K562 (cell line): ENCODE measurements around the gene PIKFYVE. TPM values are rescaled to one million over a fixed set of nuclear protein-coding genes. Genes with fewer than 3 reads are reported as not detected.
A peak's percentile ranks its signal among the peaks of the same experiment; 100 is the strongest.

Experiments used
- AFF1 ChIP-seq, 2 experiments: fragments of 450-650 bp; IDR thresholded peaks; 2 replicates each; pipeline ENCODE4 v1.6.1; 2018; ENCODE audit warnings: mild to moderate bottlenecking in 2 of 2, low read depth in 1 of 2; ENCODE audit not compliant: partially characterized antibody in 2 of 2
- ARID3B ChIP-seq: fragments of 250-450 bp; sonication (Bioruptor Pico); IDR thresholded peaks from 2 replicates; pipeline ENCODE4 v1.4.0; 2020; ENCODE audit warnings: borderline replicate concordance
- CREB5 ChIP-seq: fragments of 250-450 bp; sonication (Bioruptor Pico); IDR thresholded peaks from 2 replicates; pipeline ENCODE4 v1.5.0; 2020; ENCODE audit warnings: mild to moderate bottlenecking
- GABPB2 ChIP-seq: fragments of 250-450 bp; sonication (Bioruptor Pico); conservative IDR thresholded peaks from 2 replicates; pipeline ENCODE4 v1.5.1; 2021; ENCODE audit warnings: mild to moderate bottlenecking
- GTF3C2 ChIP-seq: IDR thresholded peaks from 3 replicates; pipeline ENCODE4 v1.6.1; 2011; ENCODE audit warnings: borderline replicate concordance, mild to moderate bottlenecking, moderate library complexity; ENCODE audit not compliant: insufficient read length; ENCODE audit errors: extremely low read depth
- HMGN3 ChIP-seq: IDR thresholded peaks from 2 replicates; pipeline ENCODE4 v1.6.1; 2011; ENCODE audit warnings: borderline replicate concordance, low read depth, mild to moderate bottlenecking, mixed read lengths, low read length; ENCODE audit not compliant: insufficient read length; ENCODE audit errors: extremely low read depth
- KAT2B ChIP-seq: IDR thresholded peaks from one replicate; pipeline ENCODE4 v1.6.1; 2012; ENCODE audit warnings: low read depth, mild to moderate bottlenecking, control low read depth, inconsistent platforms, low read length, moderate library complexity
- MTA2 ChIP-seq: fragments of 450-650 bp; IDR thresholded peaks from 2 replicates; pipeline ENCODE4 v1.6.1; 2016; ENCODE audit warnings: low read depth
- NCOA1 ChIP-seq: fragments of 450-650 bp; IDR thresholded peaks from 2 replicates; pipeline ENCODE4 v1.6.1; 2016; ENCODE audit warnings: low read depth
- NCOA4 ChIP-seq: fragments of 450-650 bp; IDR thresholded peaks from 2 replicates; pipeline ENCODE4 v1.6.1; 2018; ENCODE audit warnings: mild to moderate bottlenecking; ENCODE audit not compliant: partially characterized antibody
- NFIC ChIP-seq: fragments of 450-650 bp; IDR thresholded peaks from 2 replicates; pipeline ENCODE4 v1.6.1; 2017; ENCODE audit warnings: mild to moderate bottlenecking, inconsistent platforms
- NR4A1 ChIP-seq, 2 experiments: fragments of 250-450 bp in 1 of 2; fragments of 450-650 bp in 1 of 2; sonication (Bioruptor Pico) in 1 of 2; IDR thresholded peaks; 2 replicates each; pipeline versions ENCODE4 v1.4.0 to v1.6.1; 2016 to 2020; ENCODE audit warnings: mild to moderate bottlenecking in 2 of 2, missing compliant biosample characterization in 1 of 2, missing genetic modification characterization in 1 of 2, moderate library complexity in 1 of 2
- SMARCA5 ChIP-seq: fragments of 450-650 bp; IDR thresholded peaks from 2 replicates; pipeline ENCODE4 v1.6.1; 2016
- SREBF2 ChIP-seq: sonication (generic); formaldehyde crosslinking; IDR thresholded peaks from 2 replicates; pipeline ENCODE4 v1.4.0; 2020; ENCODE audit warnings: mild to moderate bottlenecking, missing genetic modification reagents
- TAF1 ChIP-seq: IDR thresholded peaks from 2 replicates; pipeline ENCODE4 v1.6.1; 2011; ENCODE audit warnings: mild to moderate bottlenecking, low read length, moderate library complexity; ENCODE audit not compliant: insufficient read depth, control insufficient read depth, severe bottlenecking; ENCODE audit errors: extremely low read depth
- TEAD2 ChIP-seq: fragments of 450-650 bp; IDR thresholded peaks from 2 replicates; pipeline ENCODE4 v1.6.1; 2016; ENCODE audit warnings: missing genetic modification characterization, control low read depth, missing compliant biosample characterization
- ZNF717 ChIP-seq: fragments of 250-450 bp; sonication (Bioruptor Pico); IDR thresholded peaks from 2 replicates; pipeline ENCODE4 v1.5.0; 2021
- ZNF780A ChIP-seq: fragments of 250-450 bp; sonication (Bioruptor Pico); IDR thresholded peaks from 2 replicates; pipeline ENCODE4 v1.5.0; 2021; ENCODE audit warnings: mild to moderate bottlenecking
- polyA plus RNA-seq, 8 experiments: library from polyadenylated mRNA; depleted of rRNA in 4 of 8; stranded (reverse) in 5 of 8; unstranded in 3 of 8; fragments of >200 nt; fragmentation: Nextera tagmentation in 2 of 8; fragmentation: Illumina TruSeq in 1 of 8; extraction: Ambion mirVana in 2 of 8; extraction: Trizol in 1 of 8; gene quantifications; 2 replicates each; pipeline versions ENCODE4 v1.2.1 to v1.2.3, GENCODE V29; 2011 to 2014; ENCODE audit warnings: inconsistent platforms in 1 of 8, missing spikeins in 1 of 8
- total RNA-seq, 7 experiments: library from RNA; depleted of rRNA in 6 of 7; stranded (reverse); fragments of >200 nt in 6 of 7; fragmentation: Illumina TruSeq in 2 of 7; extraction: Trizol in 2 of 7; gene quantifications; 2 replicates each; pipeline versions ENCODE4 v1.2.1 to v1.2.3, GENCODE V29; 2011 to 2021; ENCODE audit warnings: low replicate concordance in 1 of 7

The PIKFYVE gene
- total and polyA plus RNA-seq, 9 of the 15 experiments (the other 6 are each of a cell fraction or from before 2014, with no cell fraction given) = 3.6 to 25.6 (median 16.7) TPM

- no peak for TF ChIP-seq KAT2B
- no peak for TF ChIP-seq TEAD2 (tag)
- TF ChIP-seq MTA2 = no peak
- no peak for TF ChIP-seq NFIC
- no peak for TF ChIP-seq AFF1 (IDR thresholded peaks at IDR 0.05; ENCODE audit: low read depth in 1 of 2, partially characterized antibody in 2 of 2)
- TF ChIP-seq ZNF780A = no peak
- no peak for TF ChIP-seq NCOA1
- no peak for TF ChIP-seq GABPB2 (CRISPR knock-in tag)
- TF ChIP-seq SREBF2 = no peak
- TF ChIP-seq SMARCA5 = no peak
- TF ChIP-seq CREB5 (CRISPR knock-in tag) = no peak
- TF ChIP-seq TAF1 = peak; percentile 60
- peak; percentile 77 for TF ChIP-seq HMGN3
- no peak for TF ChIP-seq ARID3B
- TF ChIP-seq GTF3C2 = no peak
- no peak for TF ChIP-seq NR4A1 (CRISPR knock-in tag; IDR thresholded peaks at IDR 0.05)
- TF ChIP-seq NR4A1 (tag; IDR thresholded peaks at IDR 0.05) = no peak
- TF ChIP-seq NCOA4 = no peak
- no peak for TF ChIP-seq ZNF717
Measured at GRCh38 chr2:208254118-208254870, 11.8 kb upstream of the PIKFYVE start (continued).
